Ureter (tissue), 1 donor: ENCODE data around the gene CLASP1. TPM values are rescaled to one million over a fixed set of nuclear protein-coding genes. Genes with fewer than 3 reads are reported as not detected.
A peak's percentile ranks its signal among the peaks of the same experiment; 100 is the strongest.
"Not testable (repeated sequence)": the region's sequence is repeated elsewhere in the genome, so short reads cannot be mapped to it uniquely, and the experiment has no call there.

Experiments
- DNase-seq: peaks from one replicate; pipeline ENCODE4 v3.0.0-alpha.2; 2020; ENCODE audit warnings: low spot score
- total RNA-seq: library from RNA; stranded (reverse); gene quantifications from one replicate; pipeline ENCODE4 v1.2.4, GENCODE V29; 2023
- donor health status: DM: yes; HTN: yes; CAD: no.

The CLASP1 gene
- total RNA-seq, 1 donor from 2014 or later = 74.8 TPM

DNA sequence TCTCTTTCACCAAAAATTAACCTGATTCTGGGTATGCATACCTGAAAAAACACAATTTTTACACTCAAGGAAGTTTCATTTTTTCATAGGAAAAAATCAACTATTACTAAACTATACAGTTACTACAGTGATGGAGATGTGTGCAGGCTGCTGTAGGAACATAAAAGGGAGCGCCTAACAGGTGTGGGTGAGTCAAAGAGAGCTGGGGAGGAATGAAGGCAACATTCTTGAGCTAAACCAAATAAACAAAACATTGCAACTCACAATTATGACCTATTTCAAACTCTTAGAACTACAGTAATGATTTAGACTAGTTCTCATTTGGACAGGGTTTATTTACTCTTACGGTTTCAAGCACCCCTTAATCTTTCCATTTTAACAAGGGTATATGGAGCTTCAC is 13.4 kb upstream of the CLASP1 start:
- DNase-seq = no peak

DNA sequence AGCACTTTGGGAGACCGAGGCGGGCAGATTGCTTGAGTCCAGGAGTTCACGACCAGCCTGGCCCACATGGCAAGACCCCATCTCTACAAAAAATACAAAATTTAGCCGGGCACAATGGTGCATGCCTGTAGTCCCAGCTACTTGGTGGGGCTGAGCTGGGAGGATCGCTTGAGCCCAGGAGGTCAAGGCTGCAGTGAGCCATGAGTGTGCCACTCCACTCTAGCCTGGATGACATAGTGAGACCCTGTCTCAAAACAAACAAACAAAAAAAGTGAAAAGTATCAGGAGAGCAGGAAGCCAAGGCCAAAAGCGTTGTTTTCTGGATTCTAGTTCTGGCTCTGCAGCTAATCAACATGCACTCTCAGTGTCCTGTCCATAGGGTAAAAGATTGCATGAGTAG is 10.7 kb upstream of the CLASP1 start:
- no peak for DNase-seq

DNA sequence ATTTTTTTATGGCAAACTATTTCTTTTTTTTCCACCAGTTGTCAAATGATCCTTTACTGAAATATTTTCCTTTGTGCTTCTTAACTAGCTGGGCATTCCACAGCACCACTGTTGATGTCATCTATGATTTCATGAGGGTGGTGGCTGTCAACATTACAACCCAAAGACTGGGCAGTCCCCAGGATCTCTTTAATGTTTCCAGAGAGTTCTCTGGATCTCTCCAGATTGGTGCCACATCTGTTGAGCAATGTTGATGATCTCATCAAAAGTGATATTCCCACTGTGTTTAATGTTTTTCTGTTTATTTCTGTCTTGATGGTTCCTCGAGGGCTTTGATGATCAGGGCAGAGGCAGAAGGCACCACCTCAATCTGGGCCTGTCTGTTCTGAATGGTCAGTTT is 9.1 kb upstream of the CLASP1 start:
- DNase-seq = not testable (repeated sequence)

DNA sequence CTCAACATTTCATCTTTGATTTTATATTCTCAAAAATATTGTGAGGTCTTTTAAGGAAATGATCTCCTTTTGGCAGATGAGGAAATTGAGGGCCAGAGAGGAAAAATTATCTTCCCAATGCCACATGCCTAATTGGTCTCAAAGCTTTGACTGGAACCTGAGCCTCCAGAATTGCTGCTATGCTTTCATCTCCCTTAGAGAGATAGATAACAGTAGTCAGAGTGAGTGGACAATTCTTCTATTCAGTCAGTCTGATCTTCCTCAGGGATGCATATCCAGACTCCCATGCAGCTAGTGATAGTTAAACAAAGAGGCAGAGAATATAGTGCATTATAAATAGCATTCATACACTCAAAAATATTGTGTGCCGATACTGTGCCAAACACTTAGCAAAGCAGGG is 3.8 kb upstream of the CLASP1 start:
- DNase-seq = no peak

DNA sequence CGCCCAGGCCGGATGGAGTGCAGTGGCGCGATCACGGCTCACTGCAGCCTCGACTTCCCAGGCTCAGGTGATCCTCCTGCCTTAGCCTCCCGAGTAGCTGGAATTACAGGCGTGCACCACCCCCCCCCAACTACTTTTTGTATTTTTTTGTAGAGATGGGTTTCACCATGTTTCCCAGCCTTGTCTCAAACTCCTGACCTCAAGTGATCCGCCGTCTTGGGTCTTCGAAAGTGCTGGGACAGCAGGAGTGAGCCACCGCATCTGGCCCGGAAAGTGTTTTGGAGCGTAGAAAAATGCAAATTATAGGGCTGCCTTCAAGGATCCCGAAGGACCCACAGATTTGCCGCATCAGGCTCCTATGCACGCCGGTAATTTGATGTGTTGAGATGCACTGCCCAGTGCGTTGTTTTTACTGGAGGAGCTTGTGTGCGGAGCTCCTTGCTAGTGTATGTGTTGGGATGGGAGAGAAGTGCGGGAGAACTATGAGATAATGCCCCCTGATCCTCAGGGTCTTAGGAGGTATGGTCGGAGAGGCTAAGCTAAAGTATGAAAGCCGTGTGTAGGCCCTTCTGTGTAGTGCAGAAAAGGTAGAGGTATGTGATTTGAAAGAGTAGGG is 1.2 kb upstream of the CLASP1 start:
- DNase-seq = no peak

DNA sequence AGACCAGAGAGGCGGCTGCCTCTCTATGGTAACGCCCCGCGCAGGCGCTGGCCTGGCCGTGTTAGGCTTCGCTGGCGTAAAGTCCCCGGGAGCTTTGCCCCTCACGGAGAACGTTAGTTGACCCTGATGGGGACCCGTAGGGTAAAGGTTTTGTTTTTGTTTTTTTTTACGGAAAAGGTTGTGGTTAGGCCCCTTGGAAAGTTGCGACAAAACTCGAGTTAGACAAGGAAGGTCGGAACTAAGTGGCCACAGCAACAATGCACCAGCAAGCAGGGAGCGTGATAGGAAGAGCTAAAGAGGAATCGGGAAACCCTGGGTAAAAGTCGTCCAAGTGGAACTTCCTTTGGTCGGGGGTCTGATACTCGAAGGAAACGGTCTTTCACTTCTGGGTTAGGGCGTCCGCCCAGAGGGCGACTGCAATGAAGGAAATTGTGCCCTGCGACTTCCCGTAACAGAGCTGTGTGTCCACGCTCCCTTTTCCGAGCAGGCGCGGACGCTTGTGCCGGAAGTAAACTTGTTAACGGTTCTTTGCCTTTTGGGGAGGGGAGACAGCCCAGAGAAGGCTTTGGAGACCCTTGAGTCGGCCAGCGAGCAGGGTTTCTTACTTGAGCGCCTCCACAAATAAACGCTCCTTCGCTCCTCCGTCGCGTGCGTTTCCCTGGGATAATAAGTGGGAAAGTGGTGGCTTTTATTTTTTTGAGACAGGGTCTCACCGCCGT is 493 bp upstream of the CLASP1 start:
- peak; percentile 97 for DNase-seq

DNA sequence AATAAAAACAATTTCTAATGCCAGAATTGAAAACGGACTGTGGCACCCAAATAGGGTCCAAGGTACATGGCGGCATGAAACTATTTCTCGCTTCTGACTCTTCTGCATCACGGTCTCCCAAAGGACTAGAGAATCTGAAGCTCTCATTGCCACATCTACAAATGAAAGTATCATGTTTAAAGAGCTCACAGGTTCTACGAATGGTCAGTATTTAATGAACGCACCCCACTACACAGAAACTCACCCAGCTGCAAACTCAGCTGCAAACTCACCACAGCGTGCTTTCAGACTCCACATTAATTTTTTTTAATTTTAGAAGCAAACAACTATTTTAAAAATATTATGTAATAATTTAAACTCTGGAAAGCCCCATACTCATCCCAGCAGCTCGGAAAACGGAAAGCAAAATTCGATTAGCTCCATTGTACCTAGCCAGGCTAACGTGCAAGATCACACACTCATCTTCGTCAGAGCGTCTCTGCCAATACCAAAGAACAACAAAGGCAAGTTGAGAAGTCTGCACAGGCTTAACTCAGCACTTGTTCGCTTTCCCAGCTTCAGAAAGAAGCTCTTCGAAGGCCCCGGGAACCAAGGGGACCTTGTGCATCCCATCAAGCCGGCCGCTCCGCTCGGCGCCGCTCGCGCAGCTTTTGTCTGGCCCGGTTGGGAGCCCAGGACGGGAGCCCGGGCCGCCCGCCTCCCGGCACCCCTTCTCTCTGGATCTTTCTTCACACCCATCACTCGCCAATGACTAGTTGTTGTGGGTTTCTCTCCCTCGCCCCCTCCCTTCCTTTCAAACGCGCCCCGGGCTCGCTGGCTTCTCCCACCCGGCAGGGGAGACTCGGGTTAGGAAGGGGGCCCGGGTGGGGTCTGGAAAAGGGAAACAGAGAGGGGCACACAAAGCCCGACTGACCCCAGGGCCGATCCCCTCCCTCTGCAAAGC is 785 bp downstream of the CLASP1 start:
- peak; percentile 65 for DNase-seq

DNA sequence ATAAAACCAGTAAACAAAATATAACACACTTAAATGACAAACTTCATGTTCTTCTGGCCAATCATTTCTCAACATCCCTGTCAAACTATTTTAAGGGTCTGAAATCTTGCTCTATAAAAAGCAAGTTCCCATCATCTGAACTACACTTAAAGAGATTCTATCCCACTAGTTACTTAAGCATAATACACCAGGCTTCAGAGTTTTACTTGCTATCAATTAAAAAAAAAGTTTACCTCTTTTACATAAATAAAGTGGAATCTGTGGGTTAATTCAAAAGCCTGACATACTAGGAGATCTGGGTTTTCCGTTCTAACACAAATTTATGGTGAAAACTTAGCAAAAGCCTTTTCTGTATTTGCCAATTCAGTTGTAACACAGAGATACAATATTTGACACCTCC is 1.9 kb downstream of the CLASP1 start:
- no peak for DNase-seq

DNA sequence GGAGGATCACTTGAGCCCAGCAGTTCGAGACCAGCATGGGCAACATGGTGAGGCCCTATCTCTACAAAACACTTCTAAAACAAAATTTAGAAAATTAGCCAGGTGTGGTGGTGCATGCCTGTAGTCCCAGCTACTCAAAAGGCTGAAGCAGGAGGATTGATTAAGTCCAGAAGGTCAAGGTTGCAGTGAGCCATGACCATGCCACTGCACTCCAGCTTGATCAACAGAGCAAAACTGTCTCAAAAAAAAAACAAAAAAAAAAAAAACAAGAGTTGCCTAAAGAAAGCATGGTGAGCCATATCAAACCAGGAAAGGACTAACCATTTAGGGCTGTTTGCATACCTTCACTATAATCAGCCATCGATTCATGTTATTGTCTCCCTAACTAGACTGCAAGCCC is 4.5 kb downstream of the CLASP1 start:
- DNase-seq = no peak

DNA sequence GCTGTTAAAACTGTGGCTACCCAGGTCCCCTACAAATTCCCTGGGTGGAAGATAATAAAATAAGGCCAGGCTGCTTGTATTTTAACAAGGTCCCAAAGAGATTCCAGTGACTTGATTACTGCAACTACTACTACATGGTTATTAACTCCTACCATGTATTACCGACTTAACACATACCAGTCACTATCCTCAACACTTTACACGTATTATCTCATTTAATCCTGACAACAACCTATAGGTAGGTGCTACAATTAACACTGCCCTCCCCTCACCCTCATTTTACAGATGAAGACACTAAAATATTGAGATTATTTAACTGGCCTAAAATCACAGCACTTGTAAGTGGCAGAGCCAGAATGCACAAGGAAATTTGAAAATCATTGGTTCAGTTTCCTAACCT is 5.4 kb downstream of the CLASP1 start:
- DNase-seq = no peak

DNA sequence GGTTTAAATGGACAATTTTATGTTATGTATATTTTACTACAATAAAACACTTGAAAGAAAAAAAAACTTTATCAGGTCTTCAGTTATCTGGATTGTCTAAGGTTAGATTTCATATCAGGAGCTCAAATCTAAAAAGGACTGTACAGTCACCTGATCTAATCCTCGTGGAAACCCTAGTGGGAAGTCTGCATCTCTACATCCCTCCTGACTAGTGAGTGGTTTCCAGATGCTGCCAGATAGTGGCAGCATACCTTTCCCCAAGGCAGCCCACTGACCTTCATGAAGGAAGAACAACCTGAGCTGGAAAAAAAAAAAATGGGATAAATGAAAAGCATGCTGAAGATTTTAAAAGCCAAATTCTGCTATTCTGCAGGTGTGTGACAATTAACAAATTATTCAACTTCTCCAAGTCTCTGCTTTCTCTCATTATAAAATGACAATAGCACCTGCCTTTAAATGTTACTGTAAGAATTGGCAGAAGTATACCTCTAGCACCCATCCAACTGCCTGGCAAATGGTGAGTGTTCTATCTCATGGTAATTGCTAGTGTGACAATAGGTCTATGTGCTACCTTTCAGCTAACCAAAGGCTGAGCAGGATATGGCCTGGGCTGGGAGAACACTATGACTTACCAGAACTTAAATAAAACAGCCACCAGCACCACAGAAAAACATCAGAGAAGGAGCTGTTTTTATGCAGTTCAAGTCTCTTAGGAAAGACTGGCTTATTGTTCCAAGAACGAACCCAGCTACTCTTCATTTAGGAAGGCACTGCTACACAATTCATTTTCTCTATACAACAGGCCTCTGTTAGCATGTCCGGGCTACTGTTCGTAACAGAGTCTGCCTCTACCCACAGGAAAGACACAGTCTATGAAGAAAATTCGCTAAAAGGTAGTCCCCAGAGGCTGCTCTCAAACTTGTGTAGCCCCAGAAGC is 8.6 kb downstream of the CLASP1 start:
- no peak for DNase-seq

DNA sequence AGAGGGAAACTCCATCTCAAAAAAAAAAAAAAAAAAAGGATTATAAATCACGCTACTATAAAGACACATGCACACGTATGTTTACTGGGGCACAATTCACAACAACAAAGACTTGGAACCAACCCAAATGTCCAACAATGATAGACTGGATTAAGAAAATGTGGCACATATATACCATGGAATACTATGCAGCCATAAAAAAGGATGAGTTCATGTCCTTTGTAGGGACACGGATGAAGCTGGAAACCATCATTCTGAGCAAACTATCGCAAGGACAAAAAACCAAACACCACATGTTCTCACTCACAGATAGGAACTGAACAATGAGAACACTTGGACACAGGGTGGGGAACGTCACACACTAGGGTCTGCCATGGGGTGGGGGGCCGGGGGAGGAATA is 9.4 kb downstream of the CLASP1 start:
- DNase-seq = not testable (repeated sequence)

DNA sequence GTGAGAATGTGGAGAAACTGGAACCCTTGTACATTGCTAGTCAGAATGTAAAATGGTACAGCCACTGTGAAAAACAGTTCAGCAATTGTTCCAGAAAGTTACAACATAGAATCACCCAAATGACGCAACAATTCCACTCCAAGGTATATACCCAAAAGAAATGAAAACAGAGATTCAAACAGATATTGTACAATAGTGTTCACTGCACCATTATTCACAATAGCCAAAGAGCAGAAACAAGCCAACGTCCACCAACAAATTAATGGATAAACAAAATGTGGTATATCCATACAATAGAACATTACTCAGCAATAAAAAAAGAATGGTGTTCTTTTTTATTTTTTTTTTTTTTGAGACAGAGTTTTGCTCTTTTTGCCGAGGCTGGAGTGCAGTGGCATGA is 10.9 kb downstream of the CLASP1 start:
- DNase-seq = no peak

DNA sequence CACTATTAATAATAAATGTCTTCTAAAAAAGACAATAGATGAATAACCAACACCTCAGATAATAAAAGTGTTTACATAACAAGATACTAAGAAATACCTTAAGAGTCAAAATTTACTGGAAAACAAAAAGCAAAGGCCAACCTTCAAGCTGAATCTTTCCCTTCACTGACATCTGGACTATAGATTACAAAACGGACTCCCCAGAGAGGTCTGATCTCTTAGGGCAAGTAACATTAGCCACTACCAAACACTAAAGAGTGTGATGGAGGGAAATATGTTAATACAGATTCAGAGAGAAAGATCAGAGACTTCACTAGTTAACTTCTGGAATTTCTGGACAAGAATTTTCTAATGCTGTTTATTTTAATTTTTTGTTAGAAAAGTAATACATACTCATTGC is 13.9 kb downstream of the CLASP1 start:
- DNase-seq = no peak

DNA sequence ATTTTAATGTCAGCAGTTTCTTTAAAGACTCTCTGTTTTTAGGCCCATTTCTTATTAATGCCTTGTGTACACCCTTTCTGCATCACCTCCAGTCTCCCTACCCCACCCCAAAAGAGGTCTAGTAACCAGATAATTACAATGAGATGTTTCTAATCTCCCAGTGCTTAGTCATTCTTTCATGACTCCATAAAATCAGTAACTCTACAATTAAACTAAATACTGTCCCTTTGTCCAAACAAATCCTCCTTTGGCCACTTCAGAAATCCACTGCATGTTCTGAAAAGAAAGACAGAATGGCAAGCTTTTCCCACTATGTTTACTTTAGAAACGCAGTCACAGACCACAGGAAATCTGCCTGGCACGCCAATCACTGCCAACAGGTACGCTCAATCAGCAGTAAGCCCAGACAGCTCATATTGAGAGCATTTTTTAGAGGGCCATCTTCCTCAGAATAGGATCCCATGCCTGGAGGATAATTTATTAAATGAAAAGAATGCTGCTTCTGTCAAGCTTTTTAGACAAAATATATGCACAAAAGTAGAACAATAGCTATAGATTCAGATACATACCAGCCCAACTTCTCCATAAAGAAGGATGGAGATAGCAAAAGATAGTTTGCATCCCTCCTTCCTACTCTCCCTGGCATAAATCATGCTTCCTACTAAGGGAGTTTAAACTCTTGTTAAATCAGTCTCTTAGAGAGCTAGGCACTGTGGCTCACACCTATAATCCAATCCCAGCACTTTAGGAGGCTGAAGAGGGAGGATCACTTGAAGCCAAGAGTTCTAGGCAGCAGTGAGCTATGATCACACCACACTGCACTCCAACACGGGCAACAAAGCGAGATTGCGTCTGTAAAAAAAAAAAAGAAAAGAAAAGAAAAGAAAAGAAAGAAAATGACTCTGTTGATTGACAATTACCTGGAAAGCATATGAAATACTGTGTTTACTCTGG is 14.6 kb downstream of the CLASP1 start:
- no peak for DNase-seq

DNA sequence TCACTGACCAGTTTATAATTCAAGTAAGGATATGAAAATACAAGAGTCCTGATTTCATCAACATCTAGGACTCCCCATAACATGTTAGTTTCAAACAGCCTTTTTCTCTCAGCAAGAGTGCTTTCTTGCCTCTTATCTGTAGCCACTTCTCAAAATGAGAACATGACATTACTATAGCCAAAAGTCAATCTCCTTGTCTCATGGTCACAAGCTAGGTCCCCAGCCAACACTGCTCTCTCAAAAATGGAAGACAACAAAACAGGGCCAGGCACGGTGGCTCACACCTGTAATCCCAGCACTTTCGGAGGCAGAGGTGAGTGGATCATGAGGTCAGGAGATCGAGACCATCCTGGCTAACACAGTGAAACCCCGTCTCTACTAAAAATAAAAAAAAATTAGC is 15.8 kb downstream of the CLASP1 start:
- DNase-seq = no peak

DNA sequence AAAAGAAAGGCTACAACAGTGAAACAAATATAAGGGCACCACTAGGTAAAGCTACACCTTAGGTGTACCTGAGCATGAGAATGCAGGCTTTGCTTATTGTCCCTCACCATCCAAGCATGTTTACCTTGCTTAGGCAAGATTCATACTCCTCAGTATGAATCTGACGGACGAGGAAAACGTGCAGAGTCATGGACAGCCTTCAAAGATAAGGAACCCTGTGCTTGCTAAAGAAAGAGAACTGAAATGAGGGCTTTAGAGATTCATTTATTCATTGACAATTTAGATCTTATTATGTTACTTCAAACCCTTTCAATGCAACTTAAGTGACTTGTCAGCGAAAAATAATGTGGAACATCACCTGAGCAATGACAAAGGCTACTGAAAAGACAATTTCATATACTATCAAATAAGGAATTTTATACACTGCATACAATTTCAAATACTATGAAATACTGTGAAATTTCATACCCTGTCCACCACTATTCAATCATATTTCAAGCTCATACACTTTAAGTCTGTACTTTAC is 21.7 kb downstream of the CLASP1 start:
- DNase-seq = no peak

DNA sequence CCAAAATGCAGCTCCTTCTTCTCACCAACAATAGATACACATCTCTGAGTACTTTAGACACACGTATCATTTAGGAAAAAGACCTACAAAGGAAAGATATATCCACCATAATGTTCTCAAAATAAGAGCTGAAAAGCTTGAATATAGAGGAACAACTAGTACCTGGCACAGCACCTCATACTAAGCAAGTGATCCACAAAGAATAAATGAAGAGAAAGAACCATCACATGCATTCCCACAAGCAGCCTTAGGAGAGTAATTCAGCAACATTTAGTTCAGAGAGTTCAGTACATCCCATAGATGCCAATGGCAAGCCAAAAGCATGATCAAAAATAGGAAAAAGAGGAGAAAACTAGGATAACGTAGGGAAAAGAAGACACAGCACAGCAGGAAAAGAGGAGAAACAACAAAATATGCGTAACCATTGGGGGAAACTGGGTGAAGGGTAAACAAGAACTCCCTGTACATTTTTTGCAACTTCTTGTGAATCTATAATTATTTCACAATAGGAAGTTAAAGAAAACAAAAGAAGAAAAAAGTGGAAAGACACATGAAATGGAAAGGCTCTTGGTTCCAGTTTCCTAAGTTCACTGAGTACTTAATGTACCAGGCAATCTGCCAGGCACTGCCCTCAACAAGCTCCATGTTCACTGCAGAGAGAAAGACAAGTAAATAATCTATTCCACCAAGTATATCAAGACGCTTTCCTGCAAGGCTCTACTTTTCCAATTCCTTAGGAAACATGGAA is 22.3 kb downstream of the CLASP1 start:
- DNase-seq = no peak

DNA sequence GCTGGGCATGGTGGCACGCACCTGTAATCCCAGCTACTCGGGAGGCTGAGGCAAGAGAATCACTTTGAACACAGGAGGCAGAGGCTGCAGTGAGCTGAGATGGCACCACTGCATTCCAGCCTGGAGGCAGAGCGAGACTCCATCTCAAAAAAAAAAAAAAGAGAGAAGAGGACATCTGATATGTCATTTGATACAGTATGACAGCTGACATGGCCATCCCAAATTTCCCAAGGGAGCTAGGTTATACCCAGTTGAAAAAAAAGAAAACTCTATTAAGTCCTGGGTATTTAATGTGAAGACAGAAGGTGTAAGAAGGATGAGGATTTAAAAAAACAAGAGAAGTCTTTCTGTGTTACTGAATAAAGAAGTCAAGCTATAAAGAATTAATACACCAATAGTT is 23.3 kb downstream of the CLASP1 start:
- DNase-seq = no peak
